ENCODE data around the gene RIOX2. TPM values are rescaled to one million over a fixed set of nuclear protein-coding genes. Genes with fewer than 3 reads are reported as not detected.

Gene RIOX2
- total RNA-seq, 1 experiment from 2014 or later = 73.9 TPM

DNA sequence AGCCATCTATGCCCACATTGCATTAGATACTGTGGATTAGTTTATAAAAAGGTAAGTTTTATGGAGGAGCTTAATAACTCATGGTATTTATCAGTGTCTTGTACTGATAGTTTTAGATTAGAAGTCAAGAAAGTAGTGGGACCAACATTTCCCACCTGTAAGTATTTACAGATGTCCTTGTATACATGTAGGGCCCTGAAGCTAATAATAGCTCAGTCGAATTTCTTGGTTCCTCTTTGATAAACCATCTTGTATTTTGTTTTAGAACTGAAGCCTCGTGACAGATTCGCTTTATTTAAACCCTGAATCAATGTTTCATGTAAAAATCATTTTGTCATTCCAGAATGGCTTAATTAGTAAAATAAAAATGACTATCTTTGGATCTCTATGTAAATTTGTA lies 77.0 kb downstream of the RIOX2 start:
- no TSS peak for BruUV-seq (replicated peaks)
- DNase-seq (ENCODE audit: unreplicated experiment) = no peak
- peaks cover 18% of the 10 kb centered on the region for H3K36me3 Mint-ChIP-seq (ENCODE audit: insufficient read depth, unreplicated experiment)
- H3K4me1 Mint-ChIP-seq (ENCODE audit: insufficient read depth, unreplicated experiment) = no peaks in the 10 kb centered on the region
- H3K9me3 Mint-ChIP-seq (ENCODE audit: unreplicated experiment) = no peaks in the 10 kb centered on the region
- no peak overlapping the region for H3K27ac Mint-ChIP-seq (ENCODE audit: low read depth, unreplicated experiment)
- no peak overlapping the region for H3K4me3 Mint-ChIP-seq (ENCODE audit: unreplicated experiment)
- ChIA-PET POLR2A (interaction anchor here (0.8 to 1.4 kb wide), 2 partner anchors 9 to 23 kb away, joined by 3 to 4 read pairs; no protein-coding TSS in a partner anchor), CTCF (interaction anchor here (0.6 to 1.6 kb wide), 4 partner anchors 16 to 103 kb away, joined by 3 to 6 read pairs (median 4); no protein-coding TSS in a partner anchor)
- TF ChIP-seq, protein P1, sequence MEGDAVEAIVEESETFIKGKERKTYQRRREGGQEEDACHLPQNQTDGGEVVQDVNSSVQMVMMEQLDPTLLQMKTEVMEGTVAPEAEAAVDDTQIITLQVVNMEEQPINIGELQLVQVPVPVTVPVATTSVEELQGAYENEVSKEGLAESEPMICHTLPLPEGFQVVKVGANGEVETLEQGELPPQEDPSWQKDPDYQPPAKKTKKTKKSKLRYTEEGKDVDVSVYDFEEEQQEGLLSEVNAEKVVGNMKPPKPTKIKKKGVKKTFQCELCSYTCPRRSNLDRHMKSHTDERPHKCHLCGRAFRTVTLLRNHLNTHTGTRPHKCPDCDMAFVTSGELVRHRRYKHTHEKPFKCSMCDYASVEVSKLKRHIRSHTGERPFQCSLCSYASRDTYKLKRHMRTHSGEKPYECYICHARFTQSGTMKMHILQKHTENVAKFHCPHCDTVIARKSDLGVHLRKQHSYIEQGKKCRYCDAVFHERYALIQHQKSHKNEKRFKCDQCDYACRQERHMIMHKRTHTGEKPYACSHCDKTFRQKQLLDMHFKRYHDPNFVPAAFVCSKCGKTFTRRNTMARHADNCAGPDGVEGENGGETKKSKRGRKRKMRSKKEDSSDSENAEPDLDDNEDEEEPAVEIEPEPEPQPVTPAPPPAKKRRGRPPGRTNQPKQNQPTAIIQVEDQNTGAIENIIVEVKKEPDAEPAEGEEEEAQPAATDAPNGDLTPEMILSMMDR (IDR thresholded peaks at IDR 0.05; ENCODE audit: unreplicated experiment) = no peak
- intact Hi-C loops (cut with micrococcal nuclease) = no loop called here
- no peaks in the 10 kb centered on the region for H3K27me3 Mint-ChIP-seq (ENCODE audit: insufficient read depth, unreplicated experiment)

DNA sequence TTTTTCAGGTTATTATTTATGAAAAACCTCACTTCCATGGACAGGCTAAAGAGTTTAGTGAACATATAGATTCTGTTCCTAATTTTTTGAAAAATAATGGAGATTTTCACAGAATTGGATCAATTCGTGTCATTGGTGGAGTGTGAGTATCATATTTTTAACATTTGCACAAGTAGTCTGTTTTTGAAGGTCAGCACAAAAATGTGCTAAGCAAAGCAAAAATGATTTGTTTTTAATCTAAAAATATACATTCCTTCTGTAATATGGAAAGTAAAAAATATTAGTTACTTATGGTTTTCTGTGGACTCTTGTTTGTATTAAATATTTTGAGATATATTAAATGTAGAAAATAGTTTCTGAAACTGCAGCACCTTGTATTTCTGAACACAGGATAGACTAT lies 79.4 kb downstream of the RIOX2 start:
- TF ChIP-seq, protein P1 (IDR thresholded peaks at IDR 0.05; ENCODE audit: unreplicated experiment) = no peak
- no peaks in the 10 kb centered on the region for H3K27me3 Mint-ChIP-seq (ENCODE audit: insufficient read depth, unreplicated experiment)
- CTCF ChIA-PET = no interaction called here

More for the DNA sequence above, 79.4 kb downstream of the RIOX2 start:
- no peaks in the 10 kb centered on the region for H3K9me3 Mint-ChIP-seq (ENCODE audit: unreplicated experiment)
- no peak overlapping the region for H3K4me3 Mint-ChIP-seq (ENCODE audit: unreplicated experiment)
- no peaks in the 10 kb centered on the region for H3K4me1 Mint-ChIP-seq (ENCODE audit: insufficient read depth, unreplicated experiment)
- POLR2A ChIA-PET = no interaction called here
- BruUV-seq (replicated peaks) = no TSS peak
- H3K36me3 Mint-ChIP-seq (ENCODE audit: insufficient read depth, unreplicated experiment) = peaks cover 12% of the 10 kb centered on the region
- intact Hi-C loops (cut with micrococcal nuclease) = no loop called here
- no peak overlapping the region for H3K27ac Mint-ChIP-seq (ENCODE audit: low read depth, unreplicated experiment)
- DNase-seq (ENCODE audit: unreplicated experiment) = no peak

Other genes starting within 250 kb of the RIOX2 start
- gene ARL6, start 207.7 kb downstream of the RIOX2 start, total RNA-seq (2022) = 4.1 and 4.7 TPM in 2 replicates
- 7.2 and 10.7 TPM in 2 replicates for gene CRYBG3, start 150.4 kb downstream of the RIOX2 start, total RNA-seq (2022)
- not detected in 2 replicates for gene GABRR3, start 62.9 kb upstream of the RIOX2 start, total RNA-seq (2022)
- not detected in 2 replicates for gene OR5AC2, start 114.7 kb upstream of the RIOX2 start, total RNA-seq (2022)
- not detected in 2 replicates for gene OR5H1, start 158.3 kb upstream of the RIOX2 start, total RNA-seq (2022)
- not detected in 2 replicates for gene OR5H14, start 175.0 kb upstream of the RIOX2 start, total RNA-seq (2022)
- gene OR5H15, start 194.3 kb upstream of the RIOX2 start, total RNA-seq (2022) = not detected in 2 replicates